Measurements from ENCODE around the gene CSTPP1.

DNA sequence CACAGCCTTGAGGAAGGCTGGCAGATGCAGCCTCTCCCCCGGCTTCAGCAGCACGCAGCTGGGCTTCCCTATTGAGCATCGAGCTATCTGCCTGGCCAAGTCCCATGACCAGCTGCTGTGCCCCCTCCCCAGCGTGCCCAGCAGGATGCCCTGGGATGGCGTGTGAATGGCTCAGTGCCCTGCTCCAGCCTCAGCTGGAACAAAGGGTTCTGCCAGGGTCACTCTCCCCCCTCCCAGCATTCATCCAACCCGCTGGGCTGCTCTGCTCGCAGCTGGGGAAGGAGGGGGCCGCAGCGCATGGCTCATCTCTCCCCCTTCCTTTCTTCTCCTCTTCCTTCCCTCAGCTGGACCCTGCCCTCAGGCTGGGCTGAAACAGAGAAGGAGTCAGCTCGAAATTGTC lies 32.7 kb upstream of the CSTPP1 start:
- TF ChIP-seq CTCF (optimal IDR thresholded peaks at IDR 0.05 in 1 of 3, IDR thresholded peaks at IDR 0.05 in 1 of 3, conservative IDR thresholded peaks at IDR 0.05 in 1 of 3; ENCODE audit: extremely low read depth in 1 of 3, insufficient read depth in 2 of 3, low read length in 3 of 3) (no peak), EZH2 (IDR thresholded peaks at IDR 0.05; ENCODE audit: low read length) (no peak)
